Head of caudate nucleus (tissue), 42 donors: Measurements from ENCODE around the gene TRDN.

Source experiments
- DNase-seq, 42 donors: peaks; one replicate each; pipeline versions ENCODE4 v3.0.0 to v3.0.0-alpha.2; 2020 to 2021; ENCODE audit warnings: mixed read lengths in 7 of 42
- intact Hi-C: fragments of 100-400 bp; cut with DNase I; formaldehyde crosslinking; loops from one replicate; pipeline ENCODE4 v1.15.0; 2022

TRDN gene

GRCh38 chr6:123224077-123224476, 412.7 kb downstream of the TRDN start:
- DNase-seq, result no peak
- intact Hi-C loops, result no loop called here

- intact Hi-C loops, result no loop called here
- DNase-seq, result no peak
Measured at GRCh38 chr6:123223461-123223860, 413.3 kb downstream of the TRDN start.

GRCh38 chr6:123215211-123215610, 421.5 kb downstream of the TRDN start:
- no peak for DNase-seq
- intact Hi-C loops, result no loop called here

- intact Hi-C loops, result no loop called here
Measured at GRCh38 chr6:123214433-123214832, 422.3 kb downstream of the TRDN start.

GRCh38 chr6:123213921-123214320, 422.8 kb downstream of the TRDN start:
- DNase-seq, result no peak
- intact Hi-C loops, result no loop called here

More at GRCh38 chr6:123214433-123214832, 422.3 kb downstream of the TRDN start:
- DNase-seq, result no peak

- intact Hi-C loops, result no loop called here
- DNase-seq, result no peak
Measured at GRCh38 chr6:123211777-123212545, 424.8 kb downstream of the TRDN start.

GRCh38 chr6:123210645-123211044, 426.1 kb downstream of the TRDN start:
- DNase-seq, result no peak
- intact Hi-C loops, result no loop called here

GRCh38 chr6:123207967-123208510, 428.7 kb downstream of the TRDN start:
- no peak for DNase-seq
- intact Hi-C loops, result no loop called here

GRCh38 chr6:123203928-123204327, 432.8 kb downstream of the TRDN start:
- intact Hi-C loops, result no loop called here
- no peak for DNase-seq

GRCh38 chr6:123201869-123202372, 434.8 kb downstream of the TRDN start:
- intact Hi-C loops, result no loop called here
- DNase-seq, result no peak

GRCh38 chr6:123193298-123193697, 443.5 kb downstream of the TRDN start:
- DNase-seq, result no peak
- intact Hi-C loops, result no loop called here

- DNase-seq, result no peak
- intact Hi-C loops, result no loop called here
Measured at GRCh38 chr6:123189816-123190215, 446.9 kb downstream of the TRDN start.

GRCh38 chr6:123182998-123183397, 453.8 kb downstream of the TRDN start:
- DNase-seq, result peak in 1 of 42 donors; percentile 32
- intact Hi-C loops, result no loop called here

GRCh38 chr6:123176706-123177105, 460.0 kb downstream of the TRDN start:
- intact Hi-C loops, result no loop called here

GRCh38 chr6:123171341-123172115, 465.2 kb downstream of the TRDN start:
- intact Hi-C loops, result no loop called here
- no peak for DNase-seq

More at GRCh38 chr6:123176706-123177105, 460.0 kb downstream of the TRDN start:
- DNase-seq, result no peak

- intact Hi-C loops, result no loop called here
- DNase-seq, result no peak
Measured at GRCh38 chr6:123169774-123170095, 467.0 kb downstream of the TRDN start.

GRCh38 chr6:123168892-123169773, 467.6 kb downstream of the TRDN start:
- no peak for DNase-seq
- intact Hi-C loops, result no loop called here

- no peak for DNase-seq
- intact Hi-C loops, result no loop called here
Measured at GRCh38 chr6:123168466-123168865, 468.3 kb downstream of the TRDN start.
